Medulla oblongata (tissue), 1 donor: ENCODE data around the gene ANKRD24.
"Not testable (repeated sequence)": the region's sequence is repeated elsewhere in the genome, so short reads cannot be mapped to it uniquely, and the experiment has no call there.

Source experiments
- DNase-seq: peaks from one replicate; pipeline ENCODE4 v3.0.0-alpha.2; 2015; ENCODE audit errors: extremely low spot score

The ANKRD24 gene

GRCh38 chr19:4182084-4182810 is at the start of gene ANKRD24, which contains the start of gene SIRT6:
Gene ANKRD24 (plus strand): TSS chr19:4182689. CDS start chr19:4186426, 3,737 bp downstream.
Gene SIRT6 (minus strand): TSS chr19:4182563. CDS start chr19:4182539, 24 bp downstream.
- DNase-seq: peak; percentile 95

- DNase-seq: no peak
These were observed 48.1 kb upstream of the ANKRD24 start for GRCh38 chr19:4134351-4134750.

- not testable (repeated sequence) for DNase-seq
These were observed 47.1 kb upstream of the ANKRD24 start for GRCh38 chr19:4135386-4135785.

- DNase-seq: no peak
These were observed 45.8 kb upstream of the ANKRD24 start for GRCh38 chr19:4136680-4137088.

- no peak for DNase-seq
These were observed 44.0 kb upstream of the ANKRD24 start for GRCh38 chr19:4138445-4138844.

- DNase-seq: peak; percentile 55
These were observed 42.8 kb upstream of the ANKRD24 start for GRCh38 chr19:4139614-4140236.

DNA sequence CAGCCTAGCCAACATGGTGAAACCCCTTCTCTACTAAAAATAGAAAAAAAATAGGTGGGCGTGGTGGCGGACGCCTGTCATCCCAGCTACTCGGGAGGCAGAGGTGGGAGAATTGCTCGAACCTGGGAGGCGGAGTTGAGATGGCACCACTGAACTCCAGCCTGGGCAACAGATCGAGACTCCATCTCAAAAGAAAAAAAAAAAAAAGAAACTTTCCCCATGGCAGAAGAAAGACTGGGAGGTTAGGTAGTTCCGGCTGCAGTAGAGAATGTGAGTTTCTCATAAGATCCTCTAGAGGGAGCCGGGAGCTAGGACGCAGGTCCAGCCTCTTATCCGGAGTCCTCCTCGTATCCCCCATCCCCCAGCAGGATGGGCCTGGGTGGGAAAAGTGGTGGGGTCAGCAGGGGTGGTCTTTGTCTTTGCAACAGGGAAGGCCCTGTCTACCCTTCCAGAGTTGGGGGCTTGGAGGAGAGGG is 42.2 kb upstream of the ANKRD24 start:
- peak; percentile 37 for DNase-seq

- not testable (repeated sequence) for DNase-seq
These were observed 39.6 kb upstream of the ANKRD24 start for GRCh38 chr19:4142916-4143315.

GRCh38 chr19:4144666-4145249 is 37.7 kb upstream of the ANKRD24 start:
- no peak for DNase-seq

- no peak for DNase-seq
These were observed 32.8 kb upstream of the ANKRD24 start for GRCh38 chr19:4149518-4150288.

DNA sequence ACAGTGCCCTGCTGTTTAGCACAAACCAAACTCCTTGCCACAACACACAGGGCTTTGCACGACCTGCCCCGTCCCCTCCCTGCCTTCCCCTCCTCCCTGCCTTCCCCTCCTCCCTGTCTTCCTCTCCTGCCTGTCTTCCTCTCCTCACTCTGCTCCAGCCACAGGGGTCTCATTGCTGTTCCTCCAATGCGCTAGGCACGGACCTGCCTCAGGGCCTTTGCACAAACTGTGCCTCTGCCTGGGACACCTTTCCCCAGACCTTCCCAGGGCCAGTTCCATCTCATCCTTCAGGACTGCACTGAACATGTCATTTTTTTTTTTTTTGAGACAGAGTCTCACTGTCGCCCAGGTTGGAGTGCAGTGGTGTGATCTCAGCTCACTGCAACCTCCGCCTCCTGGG is 30.9 kb upstream of the ANKRD24 start:
- DNase-seq: no peak

GRCh38 chr19:4152241-4152998 is 30.1 kb upstream of the ANKRD24 start:
- DNase-seq: no peak

DNA sequence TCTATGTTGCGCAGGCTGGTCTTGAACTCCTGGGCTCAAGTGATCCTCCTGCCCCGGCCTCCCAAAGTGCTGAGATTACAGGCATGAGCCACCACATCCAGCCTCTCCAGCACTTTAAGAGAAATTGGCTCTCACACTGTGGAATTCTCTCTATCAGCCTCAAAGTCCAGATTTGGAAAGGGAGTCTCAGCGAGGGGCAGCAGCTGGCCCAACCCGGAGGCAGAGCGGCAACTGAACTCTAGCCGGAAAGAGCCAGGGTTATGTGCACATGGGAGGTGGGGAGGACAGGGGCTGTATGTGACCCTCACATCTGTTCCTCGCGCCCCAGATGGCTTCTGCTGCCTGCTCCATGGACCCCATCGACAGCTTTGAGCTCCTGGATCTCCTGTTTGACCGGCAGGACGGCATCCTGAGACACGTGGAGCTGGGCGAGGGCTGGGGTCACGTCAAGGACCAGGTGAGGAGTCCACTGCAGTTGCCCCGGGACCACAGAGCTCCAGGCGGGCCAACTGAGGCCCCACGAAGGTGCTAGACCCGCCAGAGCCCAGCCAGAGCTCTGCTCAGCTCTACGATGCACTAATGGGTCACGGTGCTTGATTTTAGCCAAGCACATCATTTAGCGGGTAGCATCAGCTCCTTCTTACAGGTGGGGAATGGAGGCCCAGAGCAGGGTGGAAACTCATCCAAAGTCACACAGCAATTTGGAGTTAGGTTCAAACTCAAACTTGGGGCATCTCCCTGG is 27.7 kb upstream of the ANKRD24 start:
- DNase-seq: no peak

DNA sequence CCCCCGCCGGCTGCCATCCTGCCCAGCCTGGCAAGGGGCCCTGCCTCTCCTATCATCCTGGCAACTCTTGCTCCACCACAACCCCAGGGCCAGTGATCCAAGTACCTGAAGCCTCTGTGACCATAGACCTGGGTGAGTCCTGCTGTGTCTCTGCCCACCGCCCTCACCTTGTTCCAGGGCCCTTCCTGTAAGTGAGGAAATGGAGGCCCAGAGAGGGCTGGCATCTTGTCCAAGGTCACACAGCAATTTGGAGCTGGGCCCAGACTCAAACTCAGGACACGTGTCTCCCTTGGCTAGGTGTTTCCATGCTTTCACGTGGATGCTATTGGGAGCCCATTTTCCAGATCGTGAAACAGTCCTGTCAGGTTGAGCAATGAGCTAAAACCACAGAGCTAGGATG is 25.3 kb upstream of the ANKRD24 start:
- DNase-seq: no peak

GRCh38 chr19:4157971-4158370 is 24.5 kb upstream of the ANKRD24 start:
- not testable (repeated sequence) for DNase-seq

DNA sequence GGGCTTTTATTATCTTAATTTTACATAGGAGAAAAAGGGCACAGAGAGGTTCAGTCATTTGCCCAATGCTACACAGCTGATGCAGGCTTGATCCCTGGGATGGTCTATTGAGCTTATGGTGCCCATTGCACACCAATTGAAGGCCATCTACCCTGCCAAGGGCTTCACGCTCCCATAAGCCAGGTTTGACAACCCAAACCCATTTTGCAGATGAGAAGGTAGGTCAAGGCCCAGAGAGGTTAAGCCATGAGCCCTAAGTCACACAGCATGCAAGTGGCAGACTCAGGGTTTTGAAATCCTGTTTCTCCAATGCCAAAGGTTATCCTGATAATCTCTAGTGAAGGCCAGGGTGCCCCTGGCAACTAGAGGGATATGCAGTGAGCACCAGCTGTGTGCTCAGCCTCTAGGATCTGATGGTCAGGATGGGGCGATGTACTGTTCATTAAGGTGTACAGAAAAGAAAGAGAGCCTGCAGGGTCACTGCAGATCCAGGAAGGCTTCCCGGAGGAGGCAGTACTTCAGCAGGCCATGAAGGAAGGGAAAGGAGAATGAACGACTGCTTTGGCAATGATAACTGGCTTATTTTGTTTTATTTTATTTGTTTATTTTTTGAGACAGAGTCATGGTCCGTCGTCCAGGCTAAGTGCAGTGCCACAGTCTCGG is 20.9 kb upstream of the ANKRD24 start:
- DNase-seq: no peak

- no peak for DNase-seq
These were observed 18.2 kb upstream of the ANKRD24 start for GRCh38 chr19:4164262-4164661.

DNA sequence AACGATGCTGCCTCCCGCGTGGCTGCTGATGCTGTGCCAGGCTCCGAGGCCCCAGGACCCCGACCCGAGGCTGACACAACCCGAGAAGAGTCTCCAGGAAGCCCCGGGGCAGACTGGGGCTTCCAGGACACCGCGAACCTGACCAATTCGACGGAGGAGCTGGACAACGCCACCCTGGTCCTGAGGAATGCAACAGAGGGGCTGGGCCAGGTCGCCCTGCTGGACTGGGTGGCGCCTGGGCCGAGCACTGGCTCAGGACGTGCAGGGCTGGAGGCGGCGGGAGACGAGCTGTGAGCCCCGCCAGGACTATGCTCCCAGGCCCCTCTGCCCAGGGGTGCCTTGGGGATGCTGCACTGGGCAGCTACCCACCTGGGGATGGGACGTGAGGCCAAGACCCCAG is 10.8 kb upstream of the ANKRD24 start:
- DNase-seq: no peak

DNA sequence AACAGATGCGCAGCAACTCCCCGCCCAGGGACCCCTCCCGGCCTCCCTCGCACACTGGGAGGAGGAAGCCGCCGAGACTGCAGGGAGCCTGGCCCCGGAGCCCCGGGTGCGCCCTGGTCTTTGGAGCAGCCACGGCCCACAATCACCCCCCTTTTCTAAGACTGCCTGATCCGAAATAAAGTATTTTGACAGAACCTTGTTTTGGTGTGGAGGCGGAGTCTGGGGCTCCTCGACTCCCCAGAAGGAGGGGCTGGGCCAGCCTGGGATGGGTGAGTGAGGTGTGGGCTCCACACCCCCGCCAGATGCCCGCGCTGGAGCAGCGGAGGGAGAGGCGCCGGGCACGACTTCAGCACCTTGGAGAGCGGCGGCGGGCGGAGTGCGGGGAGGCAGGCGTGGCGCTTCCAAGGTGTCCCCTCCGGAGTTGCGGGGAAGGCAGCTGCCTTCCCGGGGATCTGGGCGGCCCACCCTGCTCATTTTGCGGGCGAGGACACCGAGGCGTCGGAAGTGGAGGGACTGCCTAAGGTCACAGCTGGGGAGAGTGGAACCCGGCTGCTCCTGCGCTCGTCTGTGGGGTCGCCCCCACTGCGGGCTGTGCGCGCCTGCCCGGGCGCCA is 9.5 kb upstream of the ANKRD24 start:
- no peak for DNase-seq
